Mesothelial cell of epicardium (in vitro differentiated cells): ENCODE data around the gene RAET1G. TPM values are rescaled to one million over a fixed set of nuclear protein-coding genes. Genes with fewer than 3 reads are reported as not detected.
"Not testable (repeated sequence)": the region's sequence is repeated elsewhere in the genome, so short reads cannot be mapped to it uniquely, and the experiment has no call there.

Source experiments
- DNase-seq, 2 experiments: peaks; one replicate each; pipeline ENCODE4 v3.0.0; 2021; ENCODE audit warnings: low spot score in 2 of 2; ENCODE audit not compliant: unreplicated experiment in 2 of 2
- H3K27ac Mint-ChIP-seq: 2 replicates; pipeline ENCODE4 v1.8.0; 2021; ENCODE audit warnings: mixed read lengths
- H3K27me3 Mint-ChIP-seq: 2 replicates; pipeline ENCODE4 v1.8.0; 2021; ENCODE audit warnings: low read depth, mixed read lengths
- H3K36me3 Mint-ChIP-seq: 2 replicates; pipeline ENCODE4 v1.8.0; 2021; ENCODE audit warnings: mixed read lengths
- H3K4me1 Mint-ChIP-seq: 2 replicates; pipeline ENCODE4 v1.8.0; 2021; ENCODE audit warnings: mixed read lengths
- H3K4me3 Mint-ChIP-seq: 2 replicates; pipeline ENCODE4 v1.8.0; 2021; ENCODE audit warnings: mild to moderate bottlenecking, moderate library complexity, mixed read lengths
- H3K9me3 Mint-ChIP-seq: 2 replicates; pipeline ENCODE4 v1.8.0; 2021; ENCODE audit warnings: mixed read lengths
- CTCF ChIP-seq: fragments of 200-600 bp; sonication (generic); IDR thresholded peaks from one replicate; pipeline ENCODE4 v1.5.0; 2021; ENCODE audit warnings: antibody characterized with exemption; ENCODE audit not compliant: unreplicated experiment
- total RNA-seq: library from RNA; stranded (reverse); gene quantifications from 3 replicates; pipeline ENCODE4 v1.2.1, GENCODE V29; 2021

RAET1G gene
- total RNA-seq, 1 donor from 2014 or later = not detected

DNA sequence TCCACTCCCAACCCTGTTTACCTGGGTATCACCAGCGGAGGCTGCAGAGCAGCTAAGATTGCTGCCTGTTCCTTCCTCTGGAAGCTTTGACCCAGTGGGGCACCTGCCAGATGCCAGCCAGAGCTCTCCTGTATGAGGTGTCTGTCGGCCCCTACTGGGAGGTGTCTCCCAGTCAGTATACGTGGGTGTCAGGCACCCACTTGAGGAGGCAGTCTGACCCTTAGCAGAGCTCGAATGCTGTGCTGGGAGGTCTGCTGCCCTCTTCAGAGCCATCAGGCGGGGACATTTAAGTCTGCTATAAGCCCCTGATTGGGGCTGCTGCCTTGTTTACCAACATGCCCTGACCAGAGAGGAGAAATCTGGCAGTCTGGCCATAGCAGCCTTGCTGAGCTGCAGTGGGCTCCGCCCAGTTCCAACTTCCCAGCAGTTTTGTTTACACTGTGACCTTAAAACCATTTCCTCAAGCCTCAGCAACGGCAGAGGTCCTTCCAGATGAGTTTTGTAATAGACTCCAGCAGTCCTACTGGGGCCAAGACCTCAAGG lies 27.8 kb downstream of the RAET1G start:
- peaks cover 69% of the 10 kb centered on the region for H3K27me3 Mint-ChIP-seq
- no peak overlapping the region for H3K27ac Mint-ChIP-seq
- H3K4me3 Mint-ChIP-seq = no peak overlapping the region
- no peaks in the 10 kb centered on the region for H3K9me3 Mint-ChIP-seq
- DNase-seq = no peak
- no peak for TF ChIP-seq CTCF
- peaks cover 5% of the 10 kb centered on the region for H3K4me1 Mint-ChIP-seq
- no peaks in the 10 kb centered on the region for H3K36me3 Mint-ChIP-seq

GRCh38 chr6:149891864-149892263 lies 31.1 kb downstream of the RAET1G start:
- DNase-seq, H3K9me3 Mint-ChIP-seq, H3K4me3 Mint-ChIP-seq, H3K36me3 Mint-ChIP-seq, H3K4me1 Mint-ChIP-seq, H3K27ac Mint-ChIP-seq: not testable (repeated sequence)
- peaks cover 64% of the 10 kb centered on the region for H3K27me3 Mint-ChIP-seq

DNA sequence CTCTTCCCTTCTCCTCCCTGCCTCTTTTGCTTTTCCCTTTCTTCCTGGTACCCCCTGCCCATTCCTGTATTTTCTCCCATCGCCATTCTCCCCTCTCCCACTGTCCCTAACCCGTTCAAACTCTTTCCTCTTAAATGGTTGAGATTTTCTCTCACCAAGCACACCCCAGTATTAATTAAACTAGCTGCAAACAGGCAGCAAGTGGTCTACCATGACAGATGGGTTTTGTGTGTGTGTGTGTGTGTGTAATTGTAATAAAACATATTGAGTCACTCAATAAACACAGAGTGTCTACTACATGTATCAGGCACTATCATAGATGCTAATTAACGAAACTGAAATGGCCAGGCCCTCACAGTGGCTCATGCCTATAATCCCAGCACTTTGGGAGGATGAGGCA lies 31.7 kb downstream of the RAET1G start:
- no peak for TF ChIP-seq CTCF
- no peak overlapping the region for H3K27ac Mint-ChIP-seq
- no peak overlapping the region for H3K4me3 Mint-ChIP-seq
- peaks cover 5% of the 10 kb centered on the region for H3K4me1 Mint-ChIP-seq
- no peak for DNase-seq
- no peaks in the 10 kb centered on the region for H3K36me3 Mint-ChIP-seq
- H3K9me3 Mint-ChIP-seq = no peaks in the 10 kb centered on the region
- peaks cover 64% of the 10 kb centered on the region for H3K27me3 Mint-ChIP-seq

- Mint-ChIP-seq H3K27me3 (peaks cover 64% of the 10 kb centered on the region), H3K4me3 (no peak overlapping the region), H3K9me3 (no peaks in the 10 kb centered on the region), H3K36me3 (no peaks in the 10 kb centered on the region), H3K27ac (no peak overlapping the region), H3K4me1 (peaks cover 1% of the 10 kb centered on the region)
- TF ChIP-seq CTCF = no peak
- no peak for DNase-seq
Measured at GRCh38 chr6:149890629-149891045, 32.3 kb downstream of the RAET1G start.

DNA sequence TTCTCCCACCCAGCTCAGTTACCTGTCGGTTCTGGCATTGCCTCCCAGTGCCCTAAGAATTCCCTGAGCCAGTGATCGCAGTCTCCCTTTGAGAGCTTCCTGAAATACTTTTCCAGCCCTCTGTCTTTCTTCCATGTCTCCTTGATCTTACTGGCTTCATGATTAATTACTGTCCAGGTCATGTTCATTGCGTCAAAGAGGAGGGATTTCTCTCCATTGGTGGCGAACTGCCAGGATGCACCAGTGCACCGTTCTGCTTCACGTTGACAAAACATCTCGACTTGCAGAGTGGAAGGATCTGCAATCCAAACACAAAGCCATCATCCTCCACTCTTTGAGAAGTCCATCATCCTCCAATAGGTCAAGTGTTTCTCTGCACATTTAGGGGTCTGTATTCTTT lies 33.6 kb downstream of the RAET1G start:
- H3K4me1 Mint-ChIP-seq = peaks cover 2% of the 10 kb centered on the region
- H3K27ac Mint-ChIP-seq = no peak overlapping the region
- no peak overlapping the region for H3K4me3 Mint-ChIP-seq
- DNase-seq = no peak
- H3K9me3 Mint-ChIP-seq = no peaks in the 10 kb centered on the region
- H3K36me3 Mint-ChIP-seq = no peaks in the 10 kb centered on the region
- no peak for TF ChIP-seq CTCF
- peaks cover 66% of the 10 kb centered on the region for H3K27me3 Mint-ChIP-seq

- Mint-ChIP-seq H3K9me3 (no peaks in the 10 kb centered on the region), H3K4me3 (no peak overlapping the region), H3K4me1 (peaks cover 7% of the 10 kb centered on the region), H3K36me3 (no peaks in the 10 kb centered on the region), H3K27ac (no peak overlapping the region), H3K27me3 (peaks cover 66% of the 10 kb centered on the region)
- no peak for TF ChIP-seq CTCF
- DNase-seq = no peak
Measured at GRCh38 chr6:149888659-149889058, 34.3 kb downstream of the RAET1G start.
